Liver (tissue), 9 donors: ENCODE data around the gene VAMP4. TPM values are rescaled to one million over a fixed set of nuclear protein-coding genes. Genes with fewer than 3 reads are reported as not detected.

Source experiments
- DNase-seq: peaks from one replicate; pipeline ENCODE4 v3.0.0-alpha.2; 2017; ENCODE audit warnings: low spot score
- H3K27ac ChIP-seq, 2 donors: one replicate each; pipeline ENCODE4 v1.7.0; 2013; ENCODE audit warnings: inconsistent platforms in 2 of 2, low read length in 2 of 2, control low read depth in 1 of 2, low read depth in 1 of 2, mild to moderate bottlenecking in 1 of 2
- H3K27me3 ChIP-seq, 4 donors: one replicate each; pipeline versions ENCODE4 v1.6.1 to v1.7.0; 2013; ENCODE audit warnings: low read length in 3 of 4, inconsistent platforms in 1 of 4, mild to moderate bottlenecking in 1 of 4, moderate library complexity in 1 of 4; ENCODE audit not compliant: control insufficient read depth in 4 of 4, insufficient read depth in 4 of 4
- H3K36me3 ChIP-seq, 4 donors: one replicate each; pipeline versions ENCODE4 v1.6.1 to v1.7.0; 2013; ENCODE audit warnings: low read length in 3 of 4, mild to moderate bottlenecking in 3 of 4, low read depth in 1 of 4, moderate library complexity in 1 of 4; ENCODE audit not compliant: control insufficient read depth in 4 of 4, insufficient read depth in 3 of 4
- H3K4me1 ChIP-seq, 4 donors: one replicate each; pipeline versions ENCODE4 v1.6.1 to v1.7.0; 2013; ENCODE audit warnings: low read length in 3 of 4, mild to moderate bottlenecking in 3 of 4, moderate library complexity in 1 of 4; ENCODE audit not compliant: control insufficient read depth in 4 of 4, insufficient read depth in 4 of 4
- H3K4me3 ChIP-seq, 3 donors: one replicate each; pipeline versions ENCODE4 v1.6.1 to v1.7.0; 2013; ENCODE audit warnings: low read length in 3 of 3, control low read depth in 1 of 3, low read depth in 1 of 3, mild to moderate bottlenecking in 1 of 3
- H3K9ac ChIP-seq, 2 donors: one replicate each; pipeline ENCODE4 v1.7.0; 2013; ENCODE audit warnings: low read length in 2 of 2, mild to moderate bottlenecking in 2 of 2, moderate library complexity in 2 of 2, control low read depth in 1 of 2, low read depth in 1 of 2
- H3K9me3 ChIP-seq, 4 donors: one replicate each; pipeline versions ENCODE4 v1.6.1 to v1.7.0; 2013; ENCODE audit warnings: low read length in 3 of 4; ENCODE audit not compliant: control insufficient read depth in 4 of 4
- EGR1 ChIP-seq, 2 donors: IDR thresholded peaks; 2 replicates each; pipeline ENCODE4 v1.6.1; 2016 to 2018; ENCODE audit warnings: antibody characterized with exemption in 2 of 2, low read depth in 2 of 2
- FOXA1 ChIP-seq: IDR thresholded peaks from 2 replicates; pipeline ENCODE4 v1.6.1; 2016; ENCODE audit warnings: antibody characterized with exemption
- FOXA2 ChIP-seq: IDR thresholded peaks from 2 replicates; pipeline ENCODE4 v1.6.1; 2016; ENCODE audit warnings: antibody characterized with exemption
- GABPA ChIP-seq, 2 donors: IDR thresholded peaks in 1 of 2; conservative IDR thresholded peaks in 1 of 2; 2 replicates each; pipeline ENCODE4 v1.6.1; 2016; ENCODE audit warnings: antibody characterized with exemption in 2 of 2, mild to moderate bottlenecking in 1 of 2, moderate library complexity in 1 of 2
- HNF4A ChIP-seq, 2 donors: conservative IDR thresholded peaks; 2 replicates each; pipeline ENCODE4 v1.6.1; 2016; ENCODE audit warnings: antibody characterized with exemption in 2 of 2, mild to moderate bottlenecking in 2 of 2
- HNF4G ChIP-seq: IDR thresholded peaks from 2 replicates; pipeline ENCODE4 v1.6.1; 2016; ENCODE audit warnings: antibody characterized with exemption
- JUND ChIP-seq, 2 donors: IDR thresholded peaks; 2 replicates each; pipeline ENCODE4 v1.6.1; 2016; ENCODE audit warnings: antibody characterized with exemption in 2 of 2
- MAX ChIP-seq: IDR thresholded peaks from 2 replicates; pipeline ENCODE4 v1.6.1; 2016; ENCODE audit warnings: antibody characterized with exemption
- RAD21 ChIP-seq, 2 donors: IDR thresholded peaks; 2 replicates each; pipeline ENCODE4 v1.6.1; 2016; ENCODE audit warnings: antibody characterized with exemption in 2 of 2, mild to moderate bottlenecking in 2 of 2
- RXRA ChIP-seq, 2 donors: IDR thresholded peaks; 2 replicates each; pipeline ENCODE4 v1.6.1; 2017 to 2018; ENCODE audit warnings: antibody characterized with exemption in 2 of 2, mild to moderate bottlenecking in 1 of 2
- TAF1 ChIP-seq: conservative IDR thresholded peaks from 2 replicates; pipeline ENCODE4 v1.6.1; 2016; ENCODE audit warnings: antibody characterized with exemption, mild to moderate bottlenecking
- YY1 ChIP-seq: IDR thresholded peaks from 2 replicates; pipeline ENCODE4 v1.6.1; 2016; ENCODE audit warnings: antibody characterized with exemption, mild to moderate bottlenecking
- ZBTB33 ChIP-seq: IDR thresholded peaks from 2 replicates; pipeline ENCODE4 v1.6.1; 2016; ENCODE audit warnings: antibody characterized with exemption
- WGBS: extraction: QIAGEN DNeasy Blood & Tissue Kit; methylation state at CpG from one replicate; pipeline ENCODE4 v1.1.7; 2013; 5-methylcytosine and 5-hydroxymethylcytosine counted together
- polyA plus RNA-seq, 2 donors: library from polyadenylated mRNA; stranded (reverse) in 1 of 2; unstranded in 1 of 2; fragments of 200-250 nt in 1 of 2; fragments of >200 nt in 1 of 2; fragmentation: Nextera tagmentation in 1 of 2; extraction: Ambion mirVana in 1 of 2; gene quantifications; one replicate each; pipeline versions ENCODE4 v1.2.1 to v1.2.3, GENCODE V29; 2013 to 2015
- total RNA-seq, 2 donors: library from RNA; depleted of rRNA; stranded (reverse); fragments of >200 nt; gene quantifications; one replicate each; pipeline ENCODE4 v1.2.3, GENCODE V29; 2014
- TF ChIP-seq, protein P1 (sequence below): IDR thresholded peaks from 2 replicates; pipeline ENCODE4 v1.6.1; 2016; ENCODE audit warnings: antibody characterized with exemption, mild to moderate bottlenecking
- TF ChIP-seq, protein P2 (sequence below): IDR thresholded peaks from 2 replicates; pipeline ENCODE4 v1.6.1; 2016; ENCODE audit warnings: antibody characterized with exemption
- TF ChIP-seq, protein P3 (sequence below): fragments of 150-350 bp; IDR thresholded peaks from 2 replicates; pipeline ENCODE4 v1.5.1; 2017; ENCODE audit warnings: improper control_type of control experiment, low read depth, low read length; ENCODE audit not compliant: missing input control
- donor health status: healthy.
- donor health status: healthy.
- donor health status: healthy.
- donor health status: healthy.
- donor health status: healthy.

The VAMP4 gene
- total and polyA plus RNA-seq, 4 donors, result 4.0 to 6.1 (median 4.8) TPM

GRCh38 chr1:171670739-171671138 lies 71.1 kb downstream of the VAMP4 start:
- no peaks in the 10 kb centered on the region for H3K9me3 ChIP-seq
- H3K4me1 ChIP-seq, result peaks cover 0 to 8% (median 3%) of the 10 kb centered on the region in 4 donors
- no peaks in the 10 kb centered on the region for H3K36me3 ChIP-seq
- H3K27me3 ChIP-seq, result no peaks in the 10 kb centered on the region
- 98% methylated on average over 28 of the region's 28 CpGs for WGBS
- no peak overlapping the region for H3K4me3 ChIP-seq
- H3K9ac ChIP-seq, result no peak overlapping the region
- DNase-seq, result no peak
- TF ChIP-seq, protein P1, sequence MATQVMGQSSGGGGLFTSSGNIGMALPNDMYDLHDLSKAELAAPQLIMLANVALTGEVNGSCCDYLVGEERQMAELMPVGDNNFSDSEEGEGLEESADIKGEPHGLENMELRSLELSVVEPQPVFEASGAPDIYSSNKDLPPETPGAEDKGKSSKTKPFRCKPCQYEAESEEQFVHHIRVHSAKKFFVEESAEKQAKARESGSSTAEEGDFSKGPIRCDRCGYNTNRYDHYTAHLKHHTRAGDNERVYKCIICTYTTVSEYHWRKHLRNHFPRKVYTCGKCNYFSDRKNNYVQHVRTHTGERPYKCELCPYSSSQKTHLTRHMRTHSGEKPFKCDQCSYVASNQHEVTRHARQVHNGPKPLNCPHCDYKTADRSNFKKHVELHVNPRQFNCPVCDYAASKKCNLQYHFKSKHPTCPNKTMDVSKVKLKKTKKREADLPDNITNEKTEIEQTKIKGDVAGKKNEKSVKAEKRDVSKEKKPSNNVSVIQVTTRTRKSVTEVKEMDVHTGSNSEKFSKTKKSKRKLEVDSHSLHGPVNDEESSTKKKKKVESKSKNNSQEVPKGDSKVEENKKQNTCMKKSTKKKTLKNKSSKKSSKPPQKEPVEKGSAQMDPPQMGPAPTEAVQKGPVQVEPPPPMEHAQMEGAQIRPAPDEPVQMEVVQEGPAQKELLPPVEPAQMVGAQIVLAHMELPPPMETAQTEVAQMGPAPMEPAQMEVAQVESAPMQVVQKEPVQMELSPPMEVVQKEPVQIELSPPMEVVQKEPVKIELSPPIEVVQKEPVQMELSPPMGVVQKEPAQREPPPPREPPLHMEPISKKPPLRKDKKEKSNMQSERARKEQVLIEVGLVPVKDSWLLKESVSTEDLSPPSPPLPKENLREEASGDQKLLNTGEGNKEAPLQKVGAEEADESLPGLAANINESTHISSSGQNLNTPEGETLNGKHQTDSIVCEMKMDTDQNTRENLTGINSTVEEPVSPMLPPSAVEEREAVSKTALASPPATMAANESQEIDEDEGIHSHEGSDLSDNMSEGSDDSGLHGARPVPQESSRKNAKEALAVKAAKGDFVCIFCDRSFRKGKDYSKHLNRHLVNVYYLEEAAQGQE, result no peak
- no peak for TF ChIP-seq ZBTB33
- TF ChIP-seq RAD21 (IDR thresholded peaks at IDR 0.05), result no peak
- no peak for TF ChIP-seq TAF1
- TF ChIP-seq, protein P2, sequence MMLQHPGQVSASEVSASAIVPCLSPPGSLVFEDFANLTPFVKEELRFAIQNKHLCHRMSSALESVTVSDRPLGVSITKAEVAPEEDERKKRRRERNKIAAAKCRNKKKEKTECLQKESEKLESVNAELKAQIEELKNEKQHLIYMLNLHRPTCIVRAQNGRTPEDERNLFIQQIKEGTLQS, result no peak
- TF ChIP-seq, protein P3, sequence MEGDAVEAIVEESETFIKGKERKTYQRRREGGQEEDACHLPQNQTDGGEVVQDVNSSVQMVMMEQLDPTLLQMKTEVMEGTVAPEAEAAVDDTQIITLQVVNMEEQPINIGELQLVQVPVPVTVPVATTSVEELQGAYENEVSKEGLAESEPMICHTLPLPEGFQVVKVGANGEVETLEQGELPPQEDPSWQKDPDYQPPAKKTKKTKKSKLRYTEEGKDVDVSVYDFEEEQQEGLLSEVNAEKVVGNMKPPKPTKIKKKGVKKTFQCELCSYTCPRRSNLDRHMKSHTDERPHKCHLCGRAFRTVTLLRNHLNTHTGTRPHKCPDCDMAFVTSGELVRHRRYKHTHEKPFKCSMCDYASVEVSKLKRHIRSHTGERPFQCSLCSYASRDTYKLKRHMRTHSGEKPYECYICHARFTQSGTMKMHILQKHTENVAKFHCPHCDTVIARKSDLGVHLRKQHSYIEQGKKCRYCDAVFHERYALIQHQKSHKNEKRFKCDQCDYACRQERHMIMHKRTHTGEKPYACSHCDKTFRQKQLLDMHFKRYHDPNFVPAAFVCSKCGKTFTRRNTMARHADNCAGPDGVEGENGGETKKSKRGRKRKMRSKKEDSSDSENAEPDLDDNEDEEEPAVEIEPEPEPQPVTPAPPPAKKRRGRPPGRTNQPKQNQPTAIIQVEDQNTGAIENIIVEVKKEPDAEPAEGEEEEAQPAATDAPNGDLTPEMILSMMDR, result no peak
- no peak for TF ChIP-seq GABPA (IDR thresholded peaks at IDR 0.05 in 1 of 2, conservative IDR thresholded peaks at IDR 0.05 in 1 of 2)
- no peak for TF ChIP-seq JUND (IDR thresholded peaks at IDR 0.05)
- no peak for TF ChIP-seq MAX
- TF ChIP-seq HNF4A (conservative IDR thresholded peaks at IDR 0.05), result no peak
- no peak for TF ChIP-seq HNF4G
- TF ChIP-seq FOXA1, result no peak
- no peak for TF ChIP-seq YY1
- TF ChIP-seq EGR1 (IDR thresholded peaks at IDR 0.05; ENCODE audit: low read depth in 2 of 2), result no peak
- H3K27ac ChIP-seq, result no peak overlapping the region

GRCh38 chr1:171668372-171668771 lies 73.5 kb downstream of the VAMP4 start:
- no peaks in the 10 kb centered on the region for H3K27me3 ChIP-seq
- no peak for DNase-seq
- no peaks in the 10 kb centered on the region for H3K9me3 ChIP-seq
- no peak overlapping the region for H3K4me3 ChIP-seq
- no peaks in the 10 kb centered on the region for H3K36me3 ChIP-seq
- no peak overlapping the region for H3K9ac ChIP-seq
- TF ChIP-seq FOXA2 (no peak), HNF4A (conservative IDR thresholded peaks at IDR 0.05) (no peak), EGR1 (IDR thresholded peaks at IDR 0.05; ENCODE audit: low read depth in 2 of 2) (no peak), FOXA1 (no peak), TAF1 (no peak), GABPA (IDR thresholded peaks at IDR 0.05 in 1 of 2, conservative IDR thresholded peaks at IDR 0.05 in 1 of 2) (no peak), RXRA (IDR thresholded peaks at IDR 0.05) (no peak), JUND (IDR thresholded peaks at IDR 0.05) (no peak)
- TF ChIP-seq, protein P1, result no peak
- TF ChIP-seq, protein P3, result no peak
- WGBS, result 88% methylated on average over 5 of the region's 5 CpGs
- no peak overlapping the region for H3K27ac ChIP-seq
- no peaks in the 10 kb centered on the region for H3K4me1 ChIP-seq
